Activated B cell treated with CpG ODN at 0.5 μM for 24 hours (primary cell): ENCODE results near the gene PRKN. TPM values are rescaled to one million over a fixed set of nuclear protein-coding genes. Genes with fewer than 3 reads are reported as not detected.

Experiments
- ATAC-seq: fragments of 200-7000 bp; cut with Tn5 transposase; one replicate; pipeline ENCODE4 v1.10.0; 2021; ENCODE audit warnings: low read depth, mild to moderate bottlenecking, moderate library complexity
- CTCF ChIA-PET: fragments of 350-600 bp; sonication (Branson Sonifier 250); formaldehyde crosslinking; loops from one replicate; lab custom pipeline; 2021; ENCODE audit warnings: antibody characterized with exemption; lab: Charles Lee
- POLR2A ChIA-PET: fragments of 350-600 bp; sonication (Branson Sonifier 250); formaldehyde crosslinking; loops from one replicate; lab custom pipeline; 2021; ENCODE audit warnings: antibody characterized with exemption; lab: Charles Lee
- DNase-seq: peaks from one replicate; pipeline ENCODE4 v3.0.0; 2022
- H3K27ac Mint-ChIP-seq: one replicate; pipeline ENCODE4 v1.8.0; 2020; ENCODE audit warnings: mixed read lengths
- H3K27me3 Mint-ChIP-seq: one replicate; pipeline ENCODE4 v1.8.0; 2021; ENCODE audit warnings: mixed read lengths
- H3K36me3 Mint-ChIP-seq: one replicate; pipeline ENCODE4 v1.8.0; 2021; ENCODE audit warnings: low read depth, mixed read lengths
- H3K4me1 Mint-ChIP-seq: one replicate; pipeline ENCODE4 v1.8.0; 2021; ENCODE audit warnings: mixed read lengths
- H3K4me3 Mint-ChIP-seq: one replicate; pipeline ENCODE4 v1.8.0; 2020; ENCODE audit warnings: mild to moderate bottlenecking, mixed read lengths
- H3K9me3 Mint-ChIP-seq: one replicate; pipeline ENCODE4 v1.8.0; 2020; ENCODE audit warnings: mixed read lengths
- intact Hi-C: fragments of 100-400 bp; cut with micrococcal nuclease; formaldehyde crosslinking; loops from one replicate; pipeline ENCODE4 v1.15.1; 2024
- total RNA-seq: library from RNA; stranded (reverse); gene quantifications from 2 replicates; pipeline ENCODE4 v1.2.3, GENCODE V29; 2022
- TF ChIP-seq, protein P1 (sequence below): fragments of 200-600 bp; IDR thresholded peaks from one replicate; pipeline ENCODE4 v1.8.0; 2022; ENCODE audit warnings: antibody characterized with exemption, mild to moderate bottlenecking

Gene PRKN
- total RNA-seq, 1 donor from 2014 or later = 2.3 TPM

DNA sequence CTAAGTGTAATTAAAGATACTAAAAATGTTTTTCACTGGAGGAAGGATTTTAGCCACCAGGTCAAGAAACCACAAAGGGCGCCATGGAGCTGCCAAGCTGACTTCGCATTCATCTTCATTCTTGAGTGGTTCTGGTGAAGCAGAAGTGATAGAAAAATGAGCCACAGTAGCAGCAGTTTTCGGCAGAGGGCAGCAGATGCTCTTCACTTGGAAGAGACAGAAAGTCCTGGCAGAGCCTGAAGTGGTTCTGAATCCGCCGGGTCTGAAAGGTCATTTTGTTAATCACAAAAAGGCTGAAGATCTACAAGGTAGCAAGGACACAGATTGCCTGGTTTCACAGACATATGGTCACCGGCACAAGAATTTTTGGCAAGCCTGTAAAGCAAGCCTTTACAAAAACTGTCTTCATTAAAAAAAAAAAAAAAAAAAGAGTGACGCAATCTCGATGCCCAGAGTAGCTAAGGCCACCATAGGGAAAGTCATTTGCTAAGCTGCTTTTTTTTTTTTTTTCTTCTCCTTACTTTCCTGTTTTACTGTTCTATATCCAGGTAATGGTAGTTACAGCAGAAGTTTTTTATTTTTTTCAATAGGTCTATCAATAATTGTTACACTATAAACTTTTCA is 1108.6 kb downstream of the PRKN start:
- peaks cover 3% of the 10 kb centered on the region for H3K9me3 Mint-ChIP-seq
- H3K27me3 Mint-ChIP-seq = no peaks in the 10 kb centered on the region
- TF ChIP-seq, protein P1, sequence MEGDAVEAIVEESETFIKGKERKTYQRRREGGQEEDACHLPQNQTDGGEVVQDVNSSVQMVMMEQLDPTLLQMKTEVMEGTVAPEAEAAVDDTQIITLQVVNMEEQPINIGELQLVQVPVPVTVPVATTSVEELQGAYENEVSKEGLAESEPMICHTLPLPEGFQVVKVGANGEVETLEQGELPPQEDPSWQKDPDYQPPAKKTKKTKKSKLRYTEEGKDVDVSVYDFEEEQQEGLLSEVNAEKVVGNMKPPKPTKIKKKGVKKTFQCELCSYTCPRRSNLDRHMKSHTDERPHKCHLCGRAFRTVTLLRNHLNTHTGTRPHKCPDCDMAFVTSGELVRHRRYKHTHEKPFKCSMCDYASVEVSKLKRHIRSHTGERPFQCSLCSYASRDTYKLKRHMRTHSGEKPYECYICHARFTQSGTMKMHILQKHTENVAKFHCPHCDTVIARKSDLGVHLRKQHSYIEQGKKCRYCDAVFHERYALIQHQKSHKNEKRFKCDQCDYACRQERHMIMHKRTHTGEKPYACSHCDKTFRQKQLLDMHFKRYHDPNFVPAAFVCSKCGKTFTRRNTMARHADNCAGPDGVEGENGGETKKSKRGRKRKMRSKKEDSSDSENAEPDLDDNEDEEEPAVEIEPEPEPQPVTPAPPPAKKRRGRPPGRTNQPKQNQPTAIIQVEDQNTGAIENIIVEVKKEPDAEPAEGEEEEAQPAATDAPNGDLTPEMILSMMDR = no peak
- intact Hi-C loops = no loop called here
- H3K4me3 Mint-ChIP-seq = no peak overlapping the region
- ATAC-seq (no peak), DNase-seq (no peak)
- ChIA-PET CTCF (no interaction called here), POLR2A (no interaction called here)
- H3K4me1 Mint-ChIP-seq = no peaks in the 10 kb centered on the region
- H3K27ac Mint-ChIP-seq = no peak overlapping the region
- no peaks in the 10 kb centered on the region for H3K36me3 Mint-ChIP-seq

- Mint-ChIP-seq H3K36me3 (no peaks in the 10 kb centered on the region), H3K9me3 (peaks cover 3% of the 10 kb centered on the region), H3K27ac (no peak overlapping the region), H3K4me3 (no peak overlapping the region), H3K4me1 (no peaks in the 10 kb centered on the region), H3K27me3 (no peaks in the 10 kb centered on the region)
- ChIA-PET POLR2A (no interaction called here), CTCF (no interaction called here)
- DNase-seq = no peak
- TF ChIP-seq, protein P1 = no peak
- intact Hi-C loops = no loop called here
- ATAC-seq = no peak
Observed at GRCh38 chr6:161613711-161614110, 1113.9 kb downstream of the PRKN start.

- H3K36me3 Mint-ChIP-seq = no peaks in the 10 kb centered on the region
- ChIA-PET POLR2A (no interaction called here), CTCF (no interaction called here)
- peaks cover 3% of the 10 kb centered on the region for H3K9me3 Mint-ChIP-seq
- TF ChIP-seq, protein P1 = no peak
- no peak for ATAC-seq
- intact Hi-C loops = no loop called here
- DNase-seq = no peak
- H3K4me1 Mint-ChIP-seq = no peaks in the 10 kb centered on the region
- H3K27me3 Mint-ChIP-seq = no peaks in the 10 kb centered on the region
- H3K4me3 Mint-ChIP-seq = no peak overlapping the region
- no peak overlapping the region for H3K27ac Mint-ChIP-seq
Observed at GRCh38 chr6:161608771-161609170, 1118.8 kb downstream of the PRKN start.

GRCh38 chr6:161607696-161608297 is 1119.8 kb downstream of the PRKN start:
- POLR2A ChIA-PET = no interaction called here
- TF ChIP-seq, protein P1 = no peak
- ATAC-seq = no peak
- H3K4me3 Mint-ChIP-seq = no peak overlapping the region
- CTCF ChIA-PET = no interaction called here
- no peak overlapping the region for H3K27ac Mint-ChIP-seq
- H3K4me1 Mint-ChIP-seq = no peaks in the 10 kb centered on the region
- intact Hi-C loops = no loop called here
- no peaks in the 10 kb centered on the region for H3K36me3 Mint-ChIP-seq
- DNase-seq = no peak
- H3K27me3 Mint-ChIP-seq = no peaks in the 10 kb centered on the region
- H3K9me3 Mint-ChIP-seq = peaks cover 3% of the 10 kb centered on the region

DNA sequence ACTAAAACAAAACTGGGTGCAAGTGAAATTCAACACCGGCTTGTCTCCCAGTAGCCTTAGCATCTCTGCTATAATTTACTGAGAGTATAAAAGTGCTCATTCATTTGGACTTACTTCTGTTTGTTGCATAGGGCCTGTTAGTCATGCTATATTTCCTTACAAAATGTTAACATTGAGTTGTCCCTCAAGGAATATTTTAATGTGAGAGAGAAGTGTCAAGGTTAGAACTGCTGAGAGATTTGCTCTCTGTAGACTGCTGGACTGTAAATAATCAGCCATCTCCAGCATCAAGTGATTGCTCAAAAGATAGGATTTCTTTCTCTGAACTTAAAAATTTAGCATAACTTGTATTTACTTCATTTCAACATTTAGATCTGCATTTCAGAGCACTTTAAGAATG is 1125.2 kb downstream of the PRKN start:
- Mint-ChIP-seq H3K27ac (no peak overlapping the region), H3K27me3 (no peaks in the 10 kb centered on the region), H3K36me3 (no peaks in the 10 kb centered on the region), H3K4me3 (no peak overlapping the region), H3K9me3 (no peaks in the 10 kb centered on the region), H3K4me1 (no peaks in the 10 kb centered on the region)
- DNase-seq (no peak), ATAC-seq (no peak)
- intact Hi-C loops = no loop called here
- ChIA-PET CTCF (no interaction called here), POLR2A (no interaction called here)
- TF ChIP-seq, protein P1 = no peak
